SK-N-SH treated with all-trans-retinoic acid at 6 μM for 48 hours (cell line): ENCODE results near the gene ARHGAP15.

Experiments used
- ARNTL ChIP-seq: fragments of 450-650 bp; formaldehyde crosslinking; IDR thresholded peaks from 2 replicates; pipeline ENCODE4 v1.5.0; 2020; ENCODE audit warnings: low read depth, mild to moderate bottlenecking, moderate library complexity, borderline replicate concordance
- CREB5 ChIP-seq: fragments of 250-450 bp; sonication (Bioruptor Pico); IDR thresholded peaks from 2 replicates; pipeline ENCODE4 v1.5.1; 2020; ENCODE audit warnings: low read depth, mild to moderate bottlenecking, moderate library complexity
- CSRNP3 ChIP-seq: fragments of 250-450 bp; sonication (Bioruptor Pico); IDR thresholded peaks from 2 replicates; pipeline ENCODE4 v1.5.1; 2021; ENCODE audit warnings: mild to moderate bottlenecking, moderate library complexity
- GLIS3 ChIP-seq: fragments of 250-450 bp; sonication (Bioruptor Pico); IDR thresholded peaks from 2 replicates; pipeline ENCODE4 v1.5.0; 2020; ENCODE audit warnings: mild to moderate bottlenecking, moderate library complexity
- OSR1 ChIP-seq: fragments of 250-450 bp; sonication (Bioruptor Pico); IDR thresholded peaks from 2 replicates; pipeline ENCODE4 v1.8.0; 2022; ENCODE audit warnings: moderate library complexity, mild to moderate bottlenecking, inconsistent platforms
- RARB ChIP-seq: fragments of 250-450 bp; sonication (Bioruptor Pico); IDR thresholded peaks from 2 replicates; pipeline ENCODE4 v1.8.0; 2021; ENCODE audit warnings: mild to moderate bottlenecking, moderate library complexity
- TCF4 ChIP-seq: fragments of 250-450 bp; sonication (Bioruptor Pico); IDR thresholded peaks from 2 replicates; pipeline ENCODE4 v1.8.0; 2021; ENCODE audit warnings: mild to moderate bottlenecking, moderate library complexity, borderline replicate concordance
- ZC3H10 ChIP-seq: fragments of 250-450 bp; sonication (Bioruptor Pico); IDR thresholded peaks from 2 replicates; pipeline ENCODE4 v1.5.1; 2021; ENCODE audit warnings: mild to moderate bottlenecking, moderate library complexity
- ZNF565 ChIP-seq: fragments of 450-650 bp; formaldehyde crosslinking; conservative IDR thresholded peaks from 2 replicates; pipeline ENCODE4 v1.5.0; 2020; ENCODE audit warnings: low read depth, mild to moderate bottlenecking, moderate library complexity

- TF ChIP-seq CREB5 (CRISPR knock-in tag) (no peak), TCF4 (CRISPR knock-in tag) (no peak), RARB (no peak), OSR1 (CRISPR knock-in tag) (no peak), GLIS3 (CRISPR knock-in tag) (no peak), ARNTL (CRISPR knock-in tag) (no peak), ZC3H10 (CRISPR knock-in tag) (no peak), CSRNP3 (no peak), ZNF565 (CRISPR knock-in tag) (no peak)
Observed at GRCh38 chr2:143532061-143532460, 402.8 kb downstream of the ARHGAP15 start.
